Adrenal gland (tissue), 5 donors: ENCODE results near the gene STAMBPL1.

ENCODE experiments used
- POLR2A ChIP-seq, 2 donors: fragments of 450-650 bp; IDR thresholded peaks; one replicate each; pipeline ENCODE4 v1.6.1; 2017; ENCODE audit warnings: antibody characterized with exemption in 2 of 2, mild to moderate bottlenecking in 2 of 2, moderate library complexity in 1 of 2
- TF ChIP-seq, protein P1 (sequence below), 6 experiments: fragments of 450-650 bp in 4 of 6; fragments of 200-600 bp in 2 of 6; sonication (generic) in 1 of 6; IDR thresholded peaks; 1 replicate in 5 of 6; 2 replicates in 1 of 6; pipeline versions ENCODE4 v1.5.1 to v1.8.0; 2016 to 2021; ENCODE audit warnings: antibody characterized with exemption in 6 of 6, mild to moderate bottlenecking in 2 of 6, moderate library complexity in 1 of 6
- donor health status: DM: no; HTN: no; CAD: no.

- TF ChIP-seq POLR2A (IDR thresholded peaks at IDR 0.05): no peak
- TF ChIP-seq, protein P1, sequence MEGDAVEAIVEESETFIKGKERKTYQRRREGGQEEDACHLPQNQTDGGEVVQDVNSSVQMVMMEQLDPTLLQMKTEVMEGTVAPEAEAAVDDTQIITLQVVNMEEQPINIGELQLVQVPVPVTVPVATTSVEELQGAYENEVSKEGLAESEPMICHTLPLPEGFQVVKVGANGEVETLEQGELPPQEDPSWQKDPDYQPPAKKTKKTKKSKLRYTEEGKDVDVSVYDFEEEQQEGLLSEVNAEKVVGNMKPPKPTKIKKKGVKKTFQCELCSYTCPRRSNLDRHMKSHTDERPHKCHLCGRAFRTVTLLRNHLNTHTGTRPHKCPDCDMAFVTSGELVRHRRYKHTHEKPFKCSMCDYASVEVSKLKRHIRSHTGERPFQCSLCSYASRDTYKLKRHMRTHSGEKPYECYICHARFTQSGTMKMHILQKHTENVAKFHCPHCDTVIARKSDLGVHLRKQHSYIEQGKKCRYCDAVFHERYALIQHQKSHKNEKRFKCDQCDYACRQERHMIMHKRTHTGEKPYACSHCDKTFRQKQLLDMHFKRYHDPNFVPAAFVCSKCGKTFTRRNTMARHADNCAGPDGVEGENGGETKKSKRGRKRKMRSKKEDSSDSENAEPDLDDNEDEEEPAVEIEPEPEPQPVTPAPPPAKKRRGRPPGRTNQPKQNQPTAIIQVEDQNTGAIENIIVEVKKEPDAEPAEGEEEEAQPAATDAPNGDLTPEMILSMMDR (IDR thresholded peaks at IDR 0.05): no peak
Measured at GRCh38 chr10:88963318-88963717, 83.3 kb downstream of the STAMBPL1 start.
